ENCODE data around the gene TRABD2B. TPM values are rescaled to one million over a fixed set of nuclear protein-coding genes. Genes with fewer than 3 reads are reported as not detected.

The TRABD2B gene
- total RNA-seq, 3 donors from 2014 or later (not counting 1 experiment from before 2014, with no cell fraction given), result not detected

DNA sequence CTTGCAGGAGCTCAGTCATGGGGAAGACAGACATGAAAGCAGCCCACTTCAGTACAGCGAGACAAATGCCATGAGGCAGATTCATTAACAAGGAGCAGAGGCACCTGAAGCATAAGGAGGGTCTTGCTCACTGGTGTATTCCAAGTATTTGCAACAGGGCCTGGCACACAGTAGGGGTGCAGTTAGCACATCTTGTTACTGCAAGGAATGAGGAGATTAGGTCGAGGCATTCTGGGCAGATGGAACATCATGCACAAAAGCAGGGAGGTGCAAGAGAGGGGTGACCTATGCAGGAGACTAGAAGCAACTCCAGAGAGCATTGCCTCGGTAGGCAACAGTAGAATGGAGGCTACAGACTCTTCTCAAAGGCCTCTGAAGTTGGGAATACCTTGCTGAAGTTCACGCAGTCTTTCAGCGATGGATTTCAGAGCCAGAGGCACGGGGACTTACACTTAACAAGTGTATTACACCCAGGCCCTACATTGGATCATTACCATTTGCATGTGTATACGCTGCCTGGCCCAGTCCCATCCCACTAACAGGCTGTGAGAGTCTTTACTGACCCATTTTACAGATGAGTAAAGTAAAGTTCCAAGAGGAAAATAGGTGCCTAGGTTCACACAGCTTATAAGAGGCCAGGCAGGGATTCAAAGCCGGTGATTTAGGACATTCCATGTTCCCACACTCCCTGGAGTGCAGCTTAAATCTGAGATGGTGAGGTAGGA, 82.1 kb downstream of the TRABD2B start:
- Histone ChIP-seq H3K27me3 (ENCODE audit: control insufficient read depth, insufficient read depth, low read length) (no peaks in the 10 kb centered on the region), H3K4me1 (ENCODE audit: control insufficient read depth, insufficient read depth, low read length) (no peaks in the 10 kb centered on the region), H3K4me3 (ENCODE audit: low read length) (no peak overlapping the region), H3K9me3 (ENCODE audit: control insufficient read depth, insufficient read depth, low read length) (no peaks in the 10 kb centered on the region), H3K36me3 (ENCODE audit: control insufficient read depth, insufficient read depth, low read length) (no peaks in the 10 kb centered on the region), H3K27ac (ENCODE audit: low read length) (no peak overlapping the region)
- H3K4me1 Mint-ChIP-seq, result no peaks in the 10 kb centered on the region
- no peak for ATAC-seq
- intact Hi-C loops (cut with micrococcal nuclease), result no loop called here
- H3K36me3 Mint-ChIP-seq, result no peaks in the 10 kb centered on the region
- TF ChIP-seq, protein P1, sequence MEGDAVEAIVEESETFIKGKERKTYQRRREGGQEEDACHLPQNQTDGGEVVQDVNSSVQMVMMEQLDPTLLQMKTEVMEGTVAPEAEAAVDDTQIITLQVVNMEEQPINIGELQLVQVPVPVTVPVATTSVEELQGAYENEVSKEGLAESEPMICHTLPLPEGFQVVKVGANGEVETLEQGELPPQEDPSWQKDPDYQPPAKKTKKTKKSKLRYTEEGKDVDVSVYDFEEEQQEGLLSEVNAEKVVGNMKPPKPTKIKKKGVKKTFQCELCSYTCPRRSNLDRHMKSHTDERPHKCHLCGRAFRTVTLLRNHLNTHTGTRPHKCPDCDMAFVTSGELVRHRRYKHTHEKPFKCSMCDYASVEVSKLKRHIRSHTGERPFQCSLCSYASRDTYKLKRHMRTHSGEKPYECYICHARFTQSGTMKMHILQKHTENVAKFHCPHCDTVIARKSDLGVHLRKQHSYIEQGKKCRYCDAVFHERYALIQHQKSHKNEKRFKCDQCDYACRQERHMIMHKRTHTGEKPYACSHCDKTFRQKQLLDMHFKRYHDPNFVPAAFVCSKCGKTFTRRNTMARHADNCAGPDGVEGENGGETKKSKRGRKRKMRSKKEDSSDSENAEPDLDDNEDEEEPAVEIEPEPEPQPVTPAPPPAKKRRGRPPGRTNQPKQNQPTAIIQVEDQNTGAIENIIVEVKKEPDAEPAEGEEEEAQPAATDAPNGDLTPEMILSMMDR (IDR thresholded peaks at IDR 0.05), result no peak
- no peaks in the 10 kb centered on the region for H3K9me3 Mint-ChIP-seq
- DNase-seq, result no peak
- H3K27ac Mint-ChIP-seq, result no peak overlapping the region
- H3K27me3 Mint-ChIP-seq (ENCODE audit: low read depth in 2 of 2), result peaks cover 0 to 2% of the 10 kb centered on the region in 2 donors
- H3K4me3 Mint-ChIP-seq, result no peak overlapping the region
- WGBS (ENCODE audit: insufficient coverage), result 81% methylated on average over 8 of the region's 8 CpGs

DNA sequence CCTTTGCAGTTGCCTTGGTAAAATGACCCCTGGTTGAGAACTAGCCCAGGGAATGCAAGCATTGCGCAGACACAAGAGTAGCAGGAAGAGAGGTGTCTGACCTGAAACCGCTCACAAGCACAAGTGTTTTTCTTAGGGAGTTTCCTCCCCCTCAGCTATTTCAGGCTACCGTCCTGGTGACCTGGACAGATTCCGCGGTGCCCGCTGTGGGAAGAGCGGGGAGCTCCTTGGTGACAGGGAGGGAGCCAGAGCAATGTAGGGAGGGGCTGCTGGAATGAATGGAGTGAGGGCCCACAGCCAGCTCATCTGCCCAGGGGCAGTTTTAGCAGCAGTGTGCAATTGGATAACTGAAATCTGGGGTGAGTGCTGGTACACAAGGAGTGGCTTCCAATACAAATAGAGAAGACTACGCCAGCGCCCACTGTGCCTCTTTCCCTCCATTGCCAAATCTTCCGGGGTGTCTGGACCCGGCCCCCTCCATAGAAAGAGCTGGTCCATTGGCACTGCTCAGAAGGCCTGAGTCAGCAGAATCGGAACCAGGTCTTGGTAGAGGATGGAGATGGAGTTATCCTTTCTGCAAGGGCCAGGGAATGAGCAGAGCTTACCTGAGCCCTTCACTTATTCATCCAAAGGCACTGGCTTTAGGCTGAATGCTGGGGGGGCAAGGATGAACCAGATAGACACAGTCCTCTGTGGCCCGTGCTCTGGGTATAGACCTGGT, 82.8 kb downstream of the TRABD2B start:
- Mint-ChIP-seq H3K27ac (no peak overlapping the region), H3K9me3 (no peaks in the 10 kb centered on the region), H3K36me3 (no peaks in the 10 kb centered on the region), H3K4me3 (no peak overlapping the region), H3K4me1 (no peaks in the 10 kb centered on the region), H3K27me3 (ENCODE audit: low read depth in 2 of 2) (peaks cover 0 to 2% of the 10 kb centered on the region in 2 donors)
- no peak overlapping the region for H3K27ac ChIP-seq (ENCODE audit: low read length)
- TF ChIP-seq, protein P1 (IDR thresholded peaks at IDR 0.05), result no peak
- 87% methylated on average over 13 of the region's 13 CpGs for WGBS (ENCODE audit: insufficient coverage)
- no peaks in the 10 kb centered on the region for H3K4me1 ChIP-seq (ENCODE audit: control insufficient read depth, insufficient read depth, low read length)
- H3K9me3 ChIP-seq (ENCODE audit: control insufficient read depth, insufficient read depth, low read length), result no peaks in the 10 kb centered on the region
- intact Hi-C loops (cut with micrococcal nuclease), result no loop called here
- H3K27me3 ChIP-seq (ENCODE audit: control insufficient read depth, insufficient read depth, low read length), result no peaks in the 10 kb centered on the region
- H3K36me3 ChIP-seq (ENCODE audit: control insufficient read depth, insufficient read depth, low read length), result no peaks in the 10 kb centered on the region
- no peak overlapping the region for H3K4me3 ChIP-seq (ENCODE audit: low read length)
- ATAC-seq (no peak), DNase-seq (no peak)

GRCh38 chr1:47913225-47913823, 83.9 kb downstream of the TRABD2B start:
- ATAC-seq, result no peak
- no peaks in the 10 kb centered on the region for H3K36me3 ChIP-seq (ENCODE audit: control insufficient read depth, insufficient read depth, low read length)
- Mint-ChIP-seq H3K36me3 (no peaks in the 10 kb centered on the region), H3K4me1 (no peaks in the 10 kb centered on the region), H3K27me3 (ENCODE audit: low read depth in 2 of 2) (peaks cover 5 to 9% of the 10 kb centered on the region in 2 donors), H3K4me3 (no peak overlapping the region), H3K27ac (no peak overlapping the region), H3K9me3 (no peaks in the 10 kb centered on the region)
- no peak overlapping the region for H3K27ac ChIP-seq (ENCODE audit: low read length)
- TF ChIP-seq, protein P1 (IDR thresholded peaks at IDR 0.05), result no peak
- no peaks in the 10 kb centered on the region for H3K9me3 ChIP-seq (ENCODE audit: control insufficient read depth, insufficient read depth, low read length)
- WGBS (ENCODE audit: insufficient coverage), result 93% methylated on average over 10 of the region's 10 CpGs
- no peaks in the 10 kb centered on the region for H3K4me1 ChIP-seq (ENCODE audit: control insufficient read depth, insufficient read depth, low read length)
- intact Hi-C loops (cut with micrococcal nuclease), result no loop called here
- no peak for DNase-seq
- H3K27me3 ChIP-seq (ENCODE audit: control insufficient read depth, insufficient read depth, low read length), result no peaks in the 10 kb centered on the region
- H3K4me3 ChIP-seq (ENCODE audit: low read length), result no peak overlapping the region

Measured in natural killer cell (primary cell).